GM12878 (cell line): Measurements from ENCODE around the gene GPR152. TPM values are rescaled to one million over a fixed set of nuclear protein-coding genes. Genes with fewer than 3 reads are reported as not detected.

Source experiments
- ATAC-seq: fragments of 200-7000 bp; cut with Tn5 transposase; 3 replicates; pipeline ENCODE4 v1.9.1; 2020; ENCODE audit warnings: mild to moderate bottlenecking, moderate library complexity
- BruUV-seq: library from RNA; stranded (reverse); fragments of 400-500 nt; replicated peaks from 2 replicates; lab custom pipeline; 2021; lab: Mats Ljungman, UMichigan
- CTCF ChIA-PET: fragments of 300-600 bp; sonication (Branson Sonifier 250); formaldehyde crosslinking; extraction: SDS; loops from one replicate; lab custom pipeline; 2021; ENCODE audit warnings: inconsistent platforms; lab: Yijun Ruan, JAX
- POLR2A ChIA-PET: fragments of 350-600 bp; formaldehyde crosslinking; extraction: SDS; loops from one replicate; lab custom pipeline; 2021; ENCODE audit warnings: inconsistent platforms; lab: Charles Lee
- RAD21 ChIA-PET: fragments of 300-600 bp; sonication (Branson Sonifier 250); formaldehyde crosslinking; loops from one replicate; lab custom pipeline; 2023; ENCODE audit warnings: antibody characterized with exemption; ENCODE audit not compliant: unreplicated experiment; lab: Charles Lee
- SMC1A ChIA-PET: fragments of 300-600 bp; sonication (Branson Sonifier 250); formaldehyde crosslinking; loops from one replicate; lab custom pipeline; 2023; ENCODE audit not compliant: unreplicated experiment, uncharacterized antibody; lab: Charles Lee
- DNase-seq: peaks from one replicate; pipeline ENCODE4 v3.0.0-alpha.2; 2011; ENCODE audit warnings: low read depth, low spot score
- FAIRE-seq: peaks from 3 replicates; lab custom pipeline; 2011; peaks lifted over from hg19 to GRCh38; lab: Jason Lieb, UNC
- H2AFZ ChIP-seq: 2 replicates; pipeline ENCODE4 v1.6.0; 2011; ENCODE audit warnings: low read depth, low read length, control low read depth; ENCODE audit not compliant: control insufficient read depth
- H3K27ac ChIP-seq: 2 replicates; pipeline ENCODE4 v1.5.1; 2011; ENCODE audit warnings: control low read depth; ENCODE audit not compliant: control insufficient read depth, insufficient read depth
- H3K27me3 ChIP-seq, 2 experiments: replicated peaks in 1 of 2; 2 replicates each; pipeline versions ENCODE4 v1.6.0 to v1.6.1; 2011; ENCODE audit warnings: low read length in 1 of 2; ENCODE audit not compliant: control insufficient read depth in 2 of 2, insufficient read depth in 2 of 2
- H3K36me3 ChIP-seq, 2 experiments: 2 replicates each; pipeline ENCODE4 v1.5.1; 2011; ENCODE audit warnings: low read length in 1 of 2; ENCODE audit not compliant: control insufficient read depth in 2 of 2, insufficient read depth in 2 of 2
- H3K4me1 ChIP-seq: 2 replicates; pipeline ENCODE4 v1.6.1; 2011; ENCODE audit warnings: mild to moderate bottlenecking, low read length, moderate library complexity, mixed read lengths; ENCODE audit not compliant: control insufficient read depth, insufficient read depth
- H3K4me2 ChIP-seq: 2 replicates; pipeline ENCODE4 v1.6.0; 2011; ENCODE audit warnings: control low read depth; ENCODE audit not compliant: control insufficient read depth, insufficient read depth
- H3K4me3 ChIP-seq: fragments of 200-600 bp; sonication (generic); 2 replicates; pipeline ENCODE4 v1.5.1; 2016
- H3K79me2 ChIP-seq: 2 replicates; pipeline ENCODE4 v1.6.0; 2011; ENCODE audit warnings: low read length; ENCODE audit not compliant: control insufficient read depth, insufficient read depth
- H3K9ac ChIP-seq: 2 replicates; pipeline ENCODE4 v1.8.0; 2011; ENCODE audit warnings: low read length, control low read depth, mixed read lengths; ENCODE audit not compliant: control insufficient read depth, insufficient read depth
- H3K9me3 ChIP-seq: replicated peaks from 3 replicates; pipeline ENCODE4 v1.5.1; 2011; ENCODE audit warnings: mild to moderate bottlenecking, low read length; ENCODE audit not compliant: control insufficient read depth, insufficient read depth
- H4K20me1 ChIP-seq: 2 replicates; pipeline ENCODE4 v1.6.0; 2011; ENCODE audit not compliant: control insufficient read depth, insufficient read depth
- CHD4 ChIP-seq: fragments of 200-600 bp; sonication (generic); IDR thresholded peaks from 2 replicates; pipeline ENCODE4 v1.6.1; 2016; ENCODE audit warnings: mild to moderate bottlenecking
- GATAD2B ChIP-seq: fragments of 450-650 bp; conservative IDR thresholded peaks from 2 replicates; pipeline ENCODE4 v1.6.1; 2017; ENCODE audit warnings: low read depth, mild to moderate bottlenecking, moderate library complexity
- KAT2A ChIP-seq: conservative IDR thresholded peaks from 2 replicates; pipeline ENCODE4 v1.6.1; 2011; ENCODE audit warnings: low read depth, low read length; ENCODE audit not compliant: control insufficient read depth
- SUPT20H ChIP-seq: IDR thresholded peaks from 2 replicates; pipeline ENCODE4 v1.6.1; 2011; ENCODE audit warnings: low read depth, mild to moderate bottlenecking, low read length, moderate library complexity, borderline replicate concordance; ENCODE audit not compliant: control insufficient read depth
- ZBED1 ChIP-seq: IDR thresholded peaks from 2 replicates; pipeline ENCODE4 v1.6.1; 2016; ENCODE audit warnings: borderline replicate concordance
- WGBS: methylation state at CpG from one replicate; pipeline ENCODE4 v1.1.6; 2016; ENCODE audit warnings: low lambda C conversion rate; ENCODE audit not compliant: insufficient replicate concordance, insufficient coverage; ENCODE audit errors: missing lambda C conversion rate; 5-methylcytosine and 5-hydroxymethylcytosine counted together
- in situ Hi-C: fragments of 300-500 bp; cut with MboI; formaldehyde crosslinking; loops from 9 replicates; pipeline ENCODE4 v1.14.3; 2018; ENCODE audit warnings: mixed read lengths
- intact Hi-C: fragments of 100-400 bp; cut with micrococcal nuclease; formaldehyde crosslinking; loops from one replicate; pipeline ENCODE4 v1.14.2; 2022; ENCODE audit not compliant: unreplicated experiment
- polyA plus RNA-seq, 11 experiments: library from polyadenylated mRNA; depleted of rRNA in 4 of 11; unstranded in 6 of 11; stranded (reverse) in 5 of 11; fragments of >200 nt; fragmentation: Nextera tagmentation in 4 of 11; fragmentation: Illumina TruSeq in 1 of 11; extraction: Ambion mirVana in 4 of 11; extraction: Trizol in 1 of 11; gene quantifications; 1 replicate in 1 of 11; 2 replicates in 10 of 11; pipeline versions ENCODE4 v1.2.1 to v1.2.3, GENCODE V29; 2011 to 2016; ENCODE audit warnings: inconsistent platforms in 2 of 11, missing spikeins in 2 of 11, low read depth in 1 of 11
- total RNA-seq, 4 experiments: library from RNA; depleted of rRNA in 3 of 4; stranded (reverse); fragments of >200 nt in 3 of 4; fragmentation: Illumina TruSeq in 1 of 4; extraction: Trizol in 1 of 4; gene quantifications; 2 replicates each; pipeline versions ENCODE4 v1.2.1 to v1.2.3, GENCODE V29; 2013 to 2021
- TF ChIP-seq, protein P1 (sequence below): fragments of 450-650 bp; IDR thresholded peaks from 2 replicates; pipeline ENCODE4 v1.6.1; 2014; ENCODE audit warnings: mild to moderate bottlenecking
- TF ChIP-seq, protein P2 (sequence below): IDR thresholded peaks from 2 replicates; pipeline ENCODE4 v1.6.1; 2012; ENCODE audit warnings: low read depth, low read length, improper control_type of control experiment
- TF ChIP-seq, protein P3 (sequence below): IDR thresholded peaks from 2 replicates; pipeline ENCODE4 v1.6.1; 2012; ENCODE audit warnings: low read depth, low read length, improper control_type of control experiment
- TF ChIP-seq, protein P4 (sequence below): fragments of 450-650 bp; IDR thresholded peaks from 2 replicates; pipeline ENCODE4 v1.6.1; 2017; ENCODE audit warnings: antibody characterized with exemption, mild to moderate bottlenecking, moderate library complexity

The GPR152 gene
- total and polyA plus RNA-seq, 10 of the 15 experiments (the other 5 are each of a cell fraction or from before 2014, with no cell fraction given), result not detected

DNA sequence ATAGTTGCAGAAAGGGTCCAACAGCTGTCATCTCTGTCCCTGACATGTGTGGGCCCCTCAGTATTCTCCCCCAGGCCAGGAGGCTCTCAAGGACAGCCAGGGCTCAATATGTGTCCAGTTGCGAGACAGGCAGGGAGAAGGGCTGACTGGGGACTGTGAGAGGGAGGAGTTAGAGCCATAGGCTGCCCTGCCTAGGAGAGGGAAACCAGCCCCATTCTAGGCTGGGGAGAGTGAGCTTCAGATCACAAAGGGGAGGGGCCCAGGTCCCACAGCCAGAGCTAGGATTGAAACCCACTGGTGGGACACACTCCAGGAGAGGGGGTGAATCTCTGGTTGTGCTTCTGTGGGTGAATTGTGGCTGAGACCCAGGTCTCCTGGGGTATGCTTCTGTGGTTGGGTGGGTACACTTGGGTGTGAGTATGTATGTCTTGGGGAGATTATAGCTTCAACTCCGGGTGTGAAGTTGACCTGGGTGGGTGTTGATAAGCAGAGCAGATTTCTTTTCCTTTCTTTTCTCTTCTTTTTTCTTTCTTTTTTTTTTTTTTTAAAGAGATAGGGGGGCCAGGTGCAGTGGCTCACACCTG is 39.2 kb downstream of the GPR152 start:
- Histone ChIP-seq H3K27me3 (peaks cover 0 to 5% of the 10 kb centered on the region in 2 experiments; a peak in 3 of 4 replicates), H3K79me2 (peaks cover 3% of the 10 kb centered on the region), H3K4me2 (no peak overlapping the region), H2AFZ (no peak overlapping the region), H3K9ac (no peak overlapping the region), H3K4me3 (no peak overlapping the region), H3K27ac (no peak overlapping the region), H3K9me3 (no peaks in the 10 kb centered on the region), H3K36me3 (no peaks in the 10 kb centered on the region), H3K4me1 (peaks cover 27% of the 10 kb centered on the region), H4K20me1 (no peaks in the 10 kb centered on the region)
- WGBS, result 50% methylated on average over 2 of the region's 2 CpGs
- no peak for TF ChIP-seq ZBED1
- no peak for TF ChIP-seq GATAD2B
- TF ChIP-seq, protein P1, sequence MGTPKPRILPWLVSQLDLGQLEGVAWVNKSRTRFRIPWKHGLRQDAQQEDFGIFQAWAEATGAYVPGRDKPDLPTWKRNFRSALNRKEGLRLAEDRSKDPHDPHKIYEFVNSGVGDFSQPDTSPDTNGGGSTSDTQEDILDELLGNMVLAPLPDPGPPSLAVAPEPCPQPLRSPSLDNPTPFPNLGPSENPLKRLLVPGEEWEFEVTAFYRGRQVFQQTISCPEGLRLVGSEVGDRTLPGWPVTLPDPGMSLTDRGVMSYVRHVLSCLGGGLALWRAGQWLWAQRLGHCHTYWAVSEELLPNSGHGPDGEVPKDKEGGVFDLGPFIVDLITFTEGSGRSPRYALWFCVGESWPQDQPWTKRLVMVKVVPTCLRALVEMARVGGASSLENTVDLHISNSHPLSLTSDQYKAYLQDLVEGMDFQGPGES, result no peak
- TF ChIP-seq, protein P2, sequence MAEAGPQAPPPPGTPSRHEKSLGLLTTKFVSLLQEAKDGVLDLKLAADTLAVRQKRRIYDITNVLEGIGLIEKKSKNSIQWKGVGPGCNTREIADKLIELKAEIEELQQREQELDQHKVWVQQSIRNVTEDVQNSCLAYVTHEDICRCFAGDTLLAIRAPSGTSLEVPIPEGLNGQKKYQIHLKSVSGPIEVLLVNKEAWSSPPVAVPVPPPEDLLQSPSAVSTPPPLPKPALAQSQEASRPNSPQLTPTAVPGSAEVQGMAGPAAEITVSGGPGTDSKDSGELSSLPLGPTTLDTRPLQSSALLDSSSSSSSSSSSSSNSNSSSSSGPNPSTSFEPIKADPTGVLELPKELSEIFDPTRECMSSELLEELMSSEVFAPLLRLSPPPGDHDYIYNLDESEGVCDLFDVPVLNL, result no peak
- TF ChIP-seq, protein P3, sequence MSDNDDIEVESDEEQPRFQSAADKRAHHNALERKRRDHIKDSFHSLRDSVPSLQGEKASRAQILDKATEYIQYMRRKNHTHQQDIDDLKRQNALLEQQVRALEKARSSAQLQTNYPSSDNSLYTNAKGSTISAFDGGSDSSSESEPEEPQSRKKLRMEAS, result no peak
- TF ChIP-seq KAT2A, result no peak
- TF ChIP-seq CHD4, result no peak
- TF ChIP-seq, protein P4, sequence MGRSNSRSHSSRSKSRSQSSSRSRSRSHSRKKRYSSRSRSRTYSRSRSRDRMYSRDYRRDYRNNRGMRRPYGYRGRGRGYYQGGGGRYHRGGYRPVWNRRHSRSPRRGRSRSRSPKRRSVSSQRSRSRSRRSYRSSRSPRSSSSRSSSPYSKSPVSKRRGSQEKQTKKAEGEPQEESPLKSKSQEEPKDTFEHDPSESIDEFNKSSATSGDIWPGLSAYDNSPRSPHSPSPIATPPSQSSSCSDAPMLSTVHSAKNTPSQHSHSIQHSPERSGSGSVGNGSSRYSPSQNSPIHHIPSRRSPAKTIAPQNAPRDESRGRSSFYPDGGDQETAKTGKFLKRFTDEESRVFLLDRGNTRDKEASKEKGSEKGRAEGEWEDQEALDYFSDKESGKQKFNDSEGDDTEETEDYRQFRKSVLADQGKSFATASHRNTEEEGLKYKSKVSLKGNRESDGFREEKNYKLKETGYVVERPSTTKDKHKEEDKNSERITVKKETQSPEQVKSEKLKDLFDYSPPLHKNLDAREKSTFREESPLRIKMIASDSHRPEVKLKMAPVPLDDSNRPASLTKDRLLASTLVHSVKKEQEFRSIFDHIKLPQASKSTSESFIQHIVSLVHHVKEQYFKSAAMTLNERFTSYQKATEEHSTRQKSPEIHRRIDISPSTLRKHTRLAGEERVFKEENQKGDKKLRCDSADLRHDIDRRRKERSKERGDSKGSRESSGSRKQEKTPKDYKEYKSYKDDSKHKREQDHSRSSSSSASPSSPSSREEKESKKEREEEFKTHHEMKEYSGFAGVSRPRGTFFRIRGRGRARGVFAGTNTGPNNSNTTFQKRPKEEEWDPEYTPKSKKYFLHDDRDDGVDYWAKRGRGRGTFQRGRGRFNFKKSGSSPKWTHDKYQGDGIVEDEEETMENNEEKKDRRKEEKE, result no peak
- no peak for TF ChIP-seq SUPT20H
- BruUV-seq, result no TSS peak
- POLR2A ChIA-PET, result interaction anchor here (0.6 to 2.8 kb wide), 6 partner anchors 9 to 35 kb away, joined by 3 to 16 read pairs (median 10); partner anchors contain the start of genes PPP1CA, RAD9A, RPS6KB2 and TBC1D10C
- in situ Hi-C loops (no loop called here), intact Hi-C loops (no loop called here)
- DNase-seq (no peak), ATAC-seq (no peak), FAIRE-seq (no peak)
- CTCF ChIA-PET, result interaction anchor here (1.0 to 2.4 kb wide), 4 partner anchors 9 to 43 kb away, joined by 3 to 12 read pairs (median 4); partner anchors contain the start of genes PPP1CA, PTPRCAP and TBC1D10C
- RAD21 ChIA-PET, result interaction anchor here (0.7 to 3.0 kb wide), 3 partner anchors 12 to 148 kb away, joined by 3 to 12 read pairs (median 3); partner anchors contain the start of gene PPP1CA
- SMC1A ChIA-PET, result interaction anchor here (1.2 to 1.6 kb wide), 4 partner anchors 10 to 143 kb away, joined by 3 to 6 read pairs (median 4); partner anchors contain the start of genes PPP1CA, RAD9A and TBC1D10C
